Adrenal gland (tissue), 12 donors: ENCODE measurements around the gene TNS1. TPM values are rescaled to one million over a fixed set of nuclear protein-coding genes. Genes with fewer than 3 reads are reported as not detected.

ENCODE experiments used
- DNase-seq, 7 donors: peaks; one replicate each; pipeline ENCODE4 v3.0.0-alpha.2; 2019 to 2020
- H3K27ac ChIP-seq, 5 donors: fragments of 200-600 bp; sonication (generic) in 4 of 5; 1 replicate in 3 of 5; 2 replicates in 2 of 5; pipeline versions ENCODE4 v1.5.1 to v1.8.0; 2016 to 2020; ENCODE audit warnings: mild to moderate bottlenecking in 1 of 5
- H3K27me3 ChIP-seq: fragments of 200-600 bp; 2 replicates; pipeline ENCODE4 v1.8.0; 2021
- H3K36me3 ChIP-seq, 2 donors: fragments of 200-600 bp; replicated peaks in 1 of 2; 1 replicate in 1 of 2; 2 replicates in 1 of 2; pipeline versions ENCODE4 v1.5.1 to v1.8.0; 2018 to 2022
- H3K4me1 ChIP-seq, 2 donors: fragments of 200-600 bp; replicated peaks in 1 of 2; 1 replicate in 1 of 2; 2 replicates in 1 of 2; pipeline versions ENCODE4 v1.5.1 to v1.8.0; 2018 to 2021
- H3K4me3 ChIP-seq, 4 donors: fragments of 200-600 bp; sonication (generic) in 3 of 4; one replicate each; pipeline ENCODE4 v1.5.1; 2016 to 2018
- H3K9me3 ChIP-seq, 3 donors: fragments of 200-600 bp; sonication (generic) in 1 of 3; replicated peaks in 1 of 3; 1 replicate in 2 of 3; 2 replicates in 1 of 3; pipeline versions ENCODE4 v1.5.1 to v1.8.0; 2016 to 2021
- POLR2A ChIP-seq, 2 donors: fragments of 450-650 bp; IDR thresholded peaks; one replicate each; pipeline ENCODE4 v1.6.1; 2017; ENCODE audit warnings: antibody characterized with exemption in 2 of 2, mild to moderate bottlenecking in 2 of 2, moderate library complexity in 1 of 2
- WGBS, 4 donors: extraction: QIAGEN DNeasy Blood & Tissue Kit in 2 of 4; methylation state at CpG; one replicate each; pipeline versions ENCODE4 v1.1.5 to v1.1.7; 2013 to 2017; 5-methylcytosine and 5-hydroxymethylcytosine counted together
- intact Hi-C, 2 donors: fragments of 100-400 bp; cut with DNase I; formaldehyde crosslinking; loops; one replicate each; pipeline versions ENCODE4 v1.14.1 to v1.15.0; 2022 to 2023
- polyA plus RNA-seq, 3 donors: library from polyadenylated mRNA; stranded (reverse); fragments of 200-250 nt in 2 of 3; fragments of 350-450 nt in 1 of 3; fragmentation: Illumina TruSeq in 1 of 3; extraction: RNeasy Lipid Tissue Mini Kit (QIAGEN cat#74804) in 1 of 3; gene quantifications; one replicate each; pipeline ENCODE4 v1.2.3, GENCODE V29; 2013 to 2014
- total RNA-seq, 9 donors: library from RNA; depleted of rRNA in 4 of 9; stranded (reverse); fragments of >200 nt in 4 of 9; fragments of 120-200 nt in 1 of 9; fragmentation: NEBNext Ultra II Directional in 1 of 9; extraction: Animal tissue kit (Norgen Biotek cat#: 25700) in 1 of 9; gene quantifications; one replicate each; pipeline versions ENCODE4 v1.1.0 to v1.2.4, GENCODE V29; 2013 to 2023
- TF ChIP-seq, protein P1 (sequence below), 6 experiments: fragments of 450-650 bp in 4 of 6; fragments of 200-600 bp in 2 of 6; sonication (generic) in 1 of 6; IDR thresholded peaks; 1 replicate in 5 of 6; 2 replicates in 1 of 6; pipeline versions ENCODE4 v1.5.1 to v1.8.0; 2016 to 2021; ENCODE audit warnings: antibody characterized with exemption in 6 of 6, mild to moderate bottlenecking in 2 of 6, moderate library complexity in 1 of 6
- donor health status: healthy with polysubstance abuse.
- donor health status: Bipolar disorder and iron deficiency.
- donor health status: DM: yes; HTN: yes; CAD: no.
- donor health status: DM: no; HTN: no; CAD: no.
- donor health status: DM: no; HTN: no; CAD: no.
- donor health status: DM: yes; HTN: yes; CAD: no.

The TNS1 gene
- total and polyA plus RNA-seq, 12 donors, result 34.1 to 341 (median 252) TPM

DNA sequence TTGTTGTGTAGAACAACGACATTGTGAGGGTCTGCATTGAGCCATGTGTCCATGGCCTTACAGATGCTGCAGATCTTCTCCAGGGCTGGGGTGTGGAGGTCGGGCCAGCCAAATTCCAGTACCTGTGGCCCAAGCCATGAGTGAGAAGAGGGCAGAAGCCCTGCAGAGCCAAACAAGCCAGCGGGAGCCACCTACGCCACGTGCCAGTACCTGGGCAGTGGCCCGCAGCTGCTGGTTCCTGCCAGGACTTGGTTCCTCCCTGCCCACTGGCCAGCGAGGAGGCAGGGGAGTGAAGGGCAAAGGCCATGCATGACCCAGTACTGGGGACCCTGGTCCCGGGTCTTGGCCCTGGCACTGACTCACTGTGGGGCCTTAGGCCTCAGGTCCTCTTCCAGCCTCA lies 109.4 kb downstream of the TNS1 start:
- 78 to 90% (median 78%) methylated on average over 5 to 8 of the region's 8 CpGs for WGBS, 4 donors

DNA sequence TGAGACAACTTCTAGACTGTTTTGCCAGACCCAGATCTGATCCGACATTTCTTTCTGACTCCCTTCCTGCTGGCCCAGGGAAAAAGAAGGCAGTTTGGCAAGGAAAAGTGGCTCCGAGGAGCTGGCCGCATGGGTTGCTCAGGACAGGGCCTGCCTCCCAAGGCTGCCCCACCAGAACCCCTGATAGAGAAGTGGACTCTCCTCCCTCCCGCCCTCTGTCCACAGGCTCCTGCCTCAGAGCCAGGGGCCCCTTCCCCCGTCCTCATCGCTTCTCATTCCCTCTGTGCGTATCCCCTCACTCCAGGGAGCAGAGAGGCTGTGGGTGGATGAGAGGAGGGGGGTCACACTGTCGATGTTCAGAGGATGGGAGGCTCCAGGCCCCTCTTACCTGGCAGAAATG lies 110.2 kb downstream of the TNS1 start:
- no peak for TF ChIP-seq POLR2A (IDR thresholded peaks at IDR 0.05)
- TF ChIP-seq, protein P1, sequence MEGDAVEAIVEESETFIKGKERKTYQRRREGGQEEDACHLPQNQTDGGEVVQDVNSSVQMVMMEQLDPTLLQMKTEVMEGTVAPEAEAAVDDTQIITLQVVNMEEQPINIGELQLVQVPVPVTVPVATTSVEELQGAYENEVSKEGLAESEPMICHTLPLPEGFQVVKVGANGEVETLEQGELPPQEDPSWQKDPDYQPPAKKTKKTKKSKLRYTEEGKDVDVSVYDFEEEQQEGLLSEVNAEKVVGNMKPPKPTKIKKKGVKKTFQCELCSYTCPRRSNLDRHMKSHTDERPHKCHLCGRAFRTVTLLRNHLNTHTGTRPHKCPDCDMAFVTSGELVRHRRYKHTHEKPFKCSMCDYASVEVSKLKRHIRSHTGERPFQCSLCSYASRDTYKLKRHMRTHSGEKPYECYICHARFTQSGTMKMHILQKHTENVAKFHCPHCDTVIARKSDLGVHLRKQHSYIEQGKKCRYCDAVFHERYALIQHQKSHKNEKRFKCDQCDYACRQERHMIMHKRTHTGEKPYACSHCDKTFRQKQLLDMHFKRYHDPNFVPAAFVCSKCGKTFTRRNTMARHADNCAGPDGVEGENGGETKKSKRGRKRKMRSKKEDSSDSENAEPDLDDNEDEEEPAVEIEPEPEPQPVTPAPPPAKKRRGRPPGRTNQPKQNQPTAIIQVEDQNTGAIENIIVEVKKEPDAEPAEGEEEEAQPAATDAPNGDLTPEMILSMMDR (IDR thresholded peaks at IDR 0.05), result no peak
- peaks cover 0 to 42% of the 10 kb centered on the region in 2 donors for H3K4me1 ChIP-seq
- no peak overlapping the region for H3K4me3 ChIP-seq
- H3K9me3 ChIP-seq, result no peaks in the 10 kb centered on the region
- intact Hi-C loops, result loop anchor here in 1 of 2 donors (5.0 kb wide), 1 partner anchor 95 kb away; no protein-coding TSS in a partner anchor
- no peaks in the 10 kb centered on the region for H3K27me3 ChIP-seq
- peak overlapping the region in 4 of 5 donors; percentile 18 to 82 (median 54) for H3K27ac ChIP-seq
- WGBS, 4 donors, result 75 to 81% (median 79%) methylated on average over 8 of the region's 8 CpGs
- H3K36me3 ChIP-seq, result peaks cover 0 to 100% of the 10 kb centered on the region in 2 donors
- no peak for DNase-seq

More for the DNA sequence above, 109.4 kb downstream of the TNS1 start:
- peak overlapping the region in 3 of 5 donors; percentile 1 to 82 (median 71) for H3K27ac ChIP-seq
- no peaks in the 10 kb centered on the region for H3K9me3 ChIP-seq
- H3K4me3 ChIP-seq, result no peak overlapping the region
- DNase-seq, result no peak
- H3K36me3 ChIP-seq, result peaks cover 0 to 100% of the 10 kb centered on the region in 2 donors
- intact Hi-C loops, result loop anchor here in 1 of 2 donors (5.0 kb wide), 1 partner anchor 94 kb away; no protein-coding TSS in a partner anchor
- no peaks in the 10 kb centered on the region for H3K27me3 ChIP-seq
- no peak for TF ChIP-seq POLR2A (IDR thresholded peaks at IDR 0.05)
- TF ChIP-seq, protein P1 (IDR thresholded peaks at IDR 0.05), result no peak
- peaks cover 6 to 42% of the 10 kb centered on the region in 2 donors for H3K4me1 ChIP-seq

DNA sequence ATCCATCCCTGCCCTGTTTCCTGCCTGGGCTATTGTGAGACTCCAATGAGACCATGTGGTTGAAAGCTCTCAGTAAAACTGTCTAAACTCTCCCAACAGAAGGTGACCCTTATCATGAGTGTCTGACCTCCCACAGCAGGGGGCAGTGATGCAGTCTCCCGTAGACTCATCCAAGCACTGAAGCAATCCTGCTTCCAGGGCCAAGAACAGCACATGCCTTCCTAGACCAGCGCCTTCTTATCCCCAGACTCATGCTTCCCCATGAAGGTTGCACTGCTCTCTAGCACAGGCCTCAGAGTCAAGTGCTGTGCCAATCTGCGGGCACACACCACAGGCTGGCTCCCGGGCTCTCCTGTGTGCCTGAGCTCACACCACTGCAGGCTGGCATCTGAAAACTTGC lies 112.3 kb downstream of the TNS1 start:
- peaks cover 0 to 37% of the 10 kb centered on the region in 2 donors for H3K4me1 ChIP-seq
- 20 to 42% (median 28%) methylated on average over 2 to 4 of the region's 4 CpGs for WGBS, 4 donors
- intact Hi-C loops, result loop anchor here in 1 of 2 donors (5.0 kb wide), 1 partner anchor 97 kb away; no protein-coding TSS in a partner anchor
- peaks cover 0 to 92% of the 10 kb centered on the region in 2 donors for H3K36me3 ChIP-seq
- peak in 6 of 7 donors; percentile 76 to 88 (median 84) for DNase-seq
- no peaks in the 10 kb centered on the region for H3K27me3 ChIP-seq
- no peak for TF ChIP-seq POLR2A (IDR thresholded peaks at IDR 0.05)
- TF ChIP-seq, protein P1 (IDR thresholded peaks at IDR 0.05), result peak in 5 of 6 experiments; percentile 29 to 54 (median 43)
- H3K4me3 ChIP-seq, result no peak overlapping the region
- H3K27ac ChIP-seq, result peak overlapping the region in 4 of 5 donors; percentile 15 to 82 (median 62)
- H3K9me3 ChIP-seq, result no peaks in the 10 kb centered on the region

DNA sequence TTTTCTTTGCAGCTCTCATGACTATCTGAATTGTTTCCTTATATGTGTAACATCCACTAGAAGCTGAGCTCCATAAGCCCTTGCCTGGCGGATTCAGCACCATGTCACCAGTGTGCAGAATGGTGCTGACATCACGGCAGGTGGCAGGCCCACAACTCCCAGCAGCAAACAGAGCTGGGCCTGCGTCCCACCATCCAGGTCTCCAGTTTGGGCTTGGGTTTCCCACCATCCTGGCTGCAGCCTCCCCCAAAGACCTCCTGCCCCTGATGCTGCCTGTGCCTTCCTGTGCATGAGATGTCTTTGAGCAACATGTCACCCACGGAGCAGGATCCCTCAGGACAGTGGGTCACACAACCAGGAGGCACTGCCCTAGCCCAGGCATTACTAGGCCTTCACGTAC lies 113.1 kb downstream of the TNS1 start:
- H3K27me3 ChIP-seq, result no peaks in the 10 kb centered on the region
- WGBS, 4 donors, result 80 to 92% (median 83%) methylated on average over 1 to 5 of the region's 5 CpGs
- H3K4me3 ChIP-seq, result no peak overlapping the region
- H3K27ac ChIP-seq, result peak overlapping the region in 3 of 5 donors; percentile 15 to 82 (median 71)
- no peak for TF ChIP-seq POLR2A (IDR thresholded peaks at IDR 0.05)
- TF ChIP-seq, protein P1 (IDR thresholded peaks at IDR 0.05), result no peak
- no peaks in the 10 kb centered on the region for H3K9me3 ChIP-seq
- H3K36me3 ChIP-seq, result peaks cover 0 to 92% of the 10 kb centered on the region in 2 donors
- no peak for DNase-seq
- intact Hi-C loops, result loop anchor here (5.0 kb wide), 3 partner anchors 97 to 102 kb away; no protein-coding TSS in a partner anchor
- peaks cover 0 to 37% of the 10 kb centered on the region in 2 donors for H3K4me1 ChIP-seq
